Stimulated activated CD4-positive, alpha-beta T cell treated with anti-CD3 and anti-CD28 coated beads, Interleukin-1b, Interleukin-23, amount 100 ng/mL, for 4 hours (primary cell): ENCODE measurements around the gene SLC19A1.

Experiments used
- DNase-seq, 2 donors: peaks; one replicate each; pipeline ENCODE4 v3.0.0-alpha.2; 2020; ENCODE audit warnings: low read depth in 2 of 2

SLC19A1 gene

GRCh38 chr21:45467221-45467779 is 74.9 kb downstream of the SLC19A1 start:
- no peak for DNase-seq

- DNase-seq, result no peak
Measured at GRCh38 chr21:45466330-45467220, 75.7 kb downstream of the SLC19A1 start.

GRCh38 chr21:45465611-45466329 is 76.5 kb downstream of the SLC19A1 start:
- no peak for DNase-seq

- no peak for DNase-seq
Measured at GRCh38 chr21:45465105-45465504, 77.1 kb downstream of the SLC19A1 start.

- DNase-seq, result no peak
Measured at GRCh38 chr21:45464309-45464708, 77.9 kb downstream of the SLC19A1 start.

GRCh38 chr21:45463871-45464270 is 78.4 kb downstream of the SLC19A1 start:
- DNase-seq, result no peak

- DNase-seq, result no peak
Measured at GRCh38 chr21:45461806-45462341, 80.4 kb downstream of the SLC19A1 start.

- no peak for DNase-seq
Measured at GRCh38 chr21:45461369-45461750, 80.9 kb downstream of the SLC19A1 start.

GRCh38 chr21:45460611-45461368 is 81.5 kb downstream of the SLC19A1 start:
- no peak for DNase-seq

- DNase-seq, result no peak
Measured at GRCh38 chr21:45460011-45460565, 82.2 kb downstream of the SLC19A1 start.

GRCh38 chr21:45459171-45460010 is 82.8 kb downstream of the SLC19A1 start:
- no peak for DNase-seq

GRCh38 chr21:45458281-45459170 is 83.7 kb downstream of the SLC19A1 start:
- no peak for DNase-seq

- DNase-seq, result no peak
Measured at GRCh38 chr21:45457832-45458172, 84.4 kb downstream of the SLC19A1 start.

GRCh38 chr21:45457161-45457831 is 84.9 kb downstream of the SLC19A1 start:
- no peak for DNase-seq

- DNase-seq, result no peak
Measured at GRCh38 chr21:45456584-45457160, 85.6 kb downstream of the SLC19A1 start.

- no peak for DNase-seq
Measured at GRCh38 chr21:45455674-45456583, 86.3 kb downstream of the SLC19A1 start.

- no peak for DNase-seq
Measured at GRCh38 chr21:45454926-45455673, 87.1 kb downstream of the SLC19A1 start.
